CD14-positive monocyte (primary cell): ENCODE results near the gene KIF26B. TPM values are rescaled to one million over a fixed set of nuclear protein-coding genes. Genes with fewer than 3 reads are reported as not detected.

ENCODE experiments used
- DNase-seq, 3 donors: peaks; one replicate each; pipeline ENCODE4 v3.0.0-alpha.2; 2011 to 2022
- H2AFZ ChIP-seq: 2 replicates; pipeline ENCODE4 v1.6.0; 2012; ENCODE audit warnings: mild to moderate bottlenecking, low read depth, low read length, inconsistent platforms; ENCODE audit not compliant: insufficient read depth, poor library complexity, severe bottlenecking
- H3K27ac ChIP-seq, 2 donors: 1 replicate in 1 of 2; 2 replicates in 1 of 2; pipeline ENCODE4 v1.5.1; 2012 to 2013; ENCODE audit warnings: low read length in 2 of 2, control low read depth in 1 of 2, inconsistent platforms in 1 of 2, low read depth in 1 of 2, mild to moderate bottlenecking in 1 of 2
- H3K27me3 ChIP-seq, 2 donors: one replicate each; pipeline versions ENCODE4 v1.6.0 to v1.6.1; 2011 to 2013; ENCODE audit warnings: low read length in 2 of 2; ENCODE audit not compliant: control insufficient read depth in 2 of 2, insufficient read depth in 2 of 2
- H3K36me3 ChIP-seq, 2 donors: replicated peaks in 1 of 2; 1 replicate in 1 of 2; 2 replicates in 1 of 2; pipeline versions ENCODE4 v1.5.1 to v1.6.1; 2012 to 2013; ENCODE audit warnings: low read length in 2 of 2, control low read depth in 1 of 2, inconsistent platforms in 1 of 2, mild to moderate bottlenecking in 1 of 2; ENCODE audit not compliant: insufficient read depth in 2 of 2, control insufficient read depth in 1 of 2
- H3K4me1 ChIP-seq, 2 donors: 1 replicate in 1 of 2; 2 replicates in 1 of 2; pipeline versions ENCODE4 v1.5.1 to v1.6.1; 2012 to 2013; ENCODE audit warnings: low read length in 2 of 2, control low read depth in 1 of 2, inconsistent platforms in 1 of 2, mild to moderate bottlenecking in 1 of 2, moderate library complexity in 1 of 2; ENCODE audit not compliant: insufficient read depth in 2 of 2, control insufficient read depth in 1 of 2
- H3K4me2 ChIP-seq: replicated peaks from 2 replicates; pipeline ENCODE3; 2012; ENCODE audit warnings: low read length, moderate library complexity, mild to moderate bottlenecking; ENCODE audit not compliant: poor library complexity, severe bottlenecking; ENCODE audit errors: extremely low read depth
- H3K4me3 ChIP-seq, 3 experiments: fragments of 200-600 bp in 1 of 3; sonication (generic) in 1 of 3; replicated peaks in 1 of 3; 1 replicate in 2 of 3; 2 replicates in 1 of 3; pipeline ENCODE4 v1.5.1; 2011 to 2013; ENCODE audit warnings: low read length in 3 of 3, mild to moderate bottlenecking in 3 of 3, control low read depth in 2 of 3, low read depth in 2 of 3, inconsistent platforms in 1 of 3, moderate library complexity in 1 of 3
- H3K79me2 ChIP-seq: 2 replicates; pipeline ENCODE4 v1.6.0; 2012; ENCODE audit warnings: mild to moderate bottlenecking, control low read depth, inconsistent platforms, low read length, moderate library complexity; ENCODE audit not compliant: insufficient read depth
- H3K9ac ChIP-seq: 2 replicates; pipeline ENCODE4 v1.6.0; 2017; ENCODE audit warnings: low read length, mild to moderate bottlenecking; ENCODE audit not compliant: insufficient read depth, poor library complexity, severe bottlenecking
- H3K9me3 ChIP-seq, 2 donors: replicated peaks in 1 of 2; 1 replicate in 1 of 2; 2 replicates in 1 of 2; pipeline versions ENCODE4 v1.5.1 to v1.6.1; 2012 to 2013; ENCODE audit warnings: low read length in 2 of 2, control low read depth in 1 of 2; ENCODE audit not compliant: control insufficient read depth in 1 of 2, insufficient read depth in 1 of 2
- H4K20me1 ChIP-seq: 2 replicates; pipeline ENCODE4 v1.6.0; 2012; ENCODE audit warnings: mild to moderate bottlenecking, low read length, control low read depth, moderate library complexity; ENCODE audit not compliant: insufficient read depth
- H3K27ac Mint-ChIP-seq, 7 donors: one replicate each; pipeline ENCODE4 v1.8.0; 2020; ENCODE audit warnings: mild to moderate bottlenecking in 7 of 7, mixed read lengths in 7 of 7, moderate library complexity in 6 of 7, inconsistent platforms in 2 of 7
- H3K27me3 Mint-ChIP-seq, 3 donors: one replicate each; pipeline ENCODE4 v1.8.0; 2021 to 2022; ENCODE audit warnings: low read depth in 3 of 3, mild to moderate bottlenecking in 3 of 3, mixed read lengths in 3 of 3, moderate library complexity in 3 of 3, inconsistent platforms in 1 of 3
- H3K36me3 Mint-ChIP-seq, 2 donors: one replicate each; pipeline ENCODE4 v1.8.0; 2020; ENCODE audit warnings: mixed read lengths in 2 of 2, inconsistent platforms in 1 of 2, mild to moderate bottlenecking in 1 of 2
- H3K4me1 Mint-ChIP-seq: one replicate; pipeline ENCODE4 v1.8.0; 2020; ENCODE audit warnings: mild to moderate bottlenecking, mixed read lengths
- H3K4me3 Mint-ChIP-seq, 2 donors: one replicate each; pipeline ENCODE4 v1.8.0; 2020; ENCODE audit warnings: mild to moderate bottlenecking in 2 of 2, mixed read lengths in 2 of 2, moderate library complexity in 1 of 2
- H3K9me3 Mint-ChIP-seq, 7 donors: one replicate each; pipeline ENCODE4 v1.8.0; 2020 to 2022; ENCODE audit warnings: mixed read lengths in 7 of 7, mild to moderate bottlenecking in 6 of 7, moderate library complexity in 6 of 7, inconsistent platforms in 2 of 7
- CTCF ChIP-seq: fragments of 200-600 bp; IDR thresholded peaks from one replicate; pipeline ENCODE4 v1.8.0; 2022; ENCODE audit warnings: antibody characterized with exemption, mild to moderate bottlenecking
- WGBS: methylation state at CpG from one replicate; pipeline ENCODE4 v1.1.5; 2013; ENCODE audit warnings: missing lambda C conversion rate; ENCODE audit not compliant: insufficient coverage; 5-methylcytosine and 5-hydroxymethylcytosine counted together
- intact Hi-C, 2 donors: fragments of 100-400 bp; cut with micrococcal nuclease; formaldehyde crosslinking; loops; one replicate each; pipeline versions ENCODE4 v1.15.0 to v1.15.1; 2023
- polyA plus RNA-seq, 3 donors: library from polyadenylated mRNA; depleted of rRNA in 1 of 3; unstranded in 2 of 3; stranded (reverse) in 1 of 3; fragments of 300-500 nt in 2 of 3; fragments of >200 nt in 1 of 3; fragmentation: Illumina TruSeq in 2 of 3; gene quantifications; 1 replicate in 2 of 3; 2 replicates in 1 of 3; pipeline ENCODE4 v1.2.3, GENCODE V29; 2012 to 2021

KIF26B gene
- polyA plus RNA-seq, 3 donors, result 0.01 to 0.05 TPM; not detected in 1

DNA sequence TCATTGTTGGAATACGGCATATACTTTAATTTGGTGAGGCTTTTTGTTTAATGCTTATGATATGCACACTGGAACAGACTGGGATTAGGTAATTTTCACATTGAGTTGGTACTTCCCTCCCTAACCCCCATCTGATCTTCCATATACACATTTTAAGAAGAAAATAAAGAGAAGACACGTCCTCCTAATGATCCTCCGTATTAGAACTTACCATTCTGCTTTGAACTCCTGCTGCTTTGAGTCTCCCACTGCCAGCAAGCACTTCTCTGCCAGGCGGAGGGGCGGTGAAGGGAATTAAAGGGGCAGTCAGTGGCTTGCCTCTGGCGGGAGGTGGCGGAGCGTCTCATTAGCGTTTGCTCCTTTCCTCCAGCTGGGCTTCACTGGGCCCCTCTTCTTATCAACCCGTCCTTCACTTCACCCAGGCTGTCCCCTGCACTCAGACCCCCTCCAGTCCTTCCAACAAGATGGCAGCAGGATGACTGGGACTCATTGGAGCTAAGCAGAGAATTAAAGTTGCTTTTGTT is 433.4 kb downstream of the KIF26B start:
- Histone ChIP-seq H3K4me1 (peaks cover 5 to 9% of the 10 kb centered on the region in 2 donors), H3K79me2 (no peaks in the 10 kb centered on the region), H3K9me3 (no peaks in the 10 kb centered on the region), H2AFZ (no peak overlapping the region), H3K4me3 (no peak overlapping the region), H3K27me3 (no peaks in the 10 kb centered on the region), H3K9ac (no peak overlapping the region), H3K36me3 (no peaks in the 10 kb centered on the region), H3K4me2 (no peak overlapping the region), H3K27ac (no peak overlapping the region), H4K20me1 (no peaks in the 10 kb centered on the region)
- peaks cover 0 to 2% of the 10 kb centered on the region in 2 donors for H3K36me3 Mint-ChIP-seq
- 96% methylated on average over 6 of the region's 10 CpGs for WGBS
- no peak for DNase-seq
- H3K27ac Mint-ChIP-seq, result no peak overlapping the region
- H3K27me3 Mint-ChIP-seq, result peaks cover 0 to 3% (median 3%) of the 10 kb centered on the region in 3 donors
- peaks cover 10% of the 10 kb centered on the region for H3K4me1 Mint-ChIP-seq
- intact Hi-C loops, result no loop called here
- H3K4me3 Mint-ChIP-seq, result no peak overlapping the region
- peaks cover 0 to 2% (median 0%) of the 10 kb centered on the region in 7 donors for H3K9me3 Mint-ChIP-seq
- no peak for TF ChIP-seq CTCF

DNA sequence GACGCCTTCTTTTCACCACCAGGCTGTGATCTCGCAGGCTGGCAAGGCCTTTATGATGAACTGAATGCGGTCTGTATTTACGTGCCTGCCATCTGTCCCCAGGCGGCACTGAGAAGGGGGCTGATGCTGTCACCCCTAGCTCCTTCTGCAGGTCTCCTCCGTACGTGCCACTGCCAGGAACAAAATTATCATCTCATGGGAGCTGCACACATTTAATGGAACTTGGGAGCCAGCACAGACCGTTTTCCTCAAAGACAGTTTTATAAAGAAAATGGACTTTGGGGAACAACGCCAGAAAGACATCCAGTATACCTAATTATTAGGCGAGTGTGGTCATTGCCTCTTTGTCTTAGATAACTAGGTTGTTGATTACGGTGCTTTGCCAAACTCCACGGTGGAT is 434.5 kb downstream of the KIF26B start:
- WGBS, result 97% methylated on average over 11 of the region's 12 CpGs
- no peak overlapping the region for H3K4me3 ChIP-seq
- no peak overlapping the region for H3K27ac ChIP-seq
- no peak overlapping the region for H3K4me3 Mint-ChIP-seq
- no peak for DNase-seq
- peaks cover 0 to 3% (median 2%) of the 10 kb centered on the region in 3 donors for H3K27me3 Mint-ChIP-seq
- no peaks in the 10 kb centered on the region for H3K36me3 ChIP-seq
- H3K27me3 ChIP-seq, result no peaks in the 10 kb centered on the region
- TF ChIP-seq CTCF, result no peak
- no peaks in the 10 kb centered on the region for H4K20me1 ChIP-seq
- no peak overlapping the region for H3K9ac ChIP-seq
- H3K4me1 Mint-ChIP-seq, result no peaks in the 10 kb centered on the region
- H3K36me3 Mint-ChIP-seq, result no peaks in the 10 kb centered on the region
- intact Hi-C loops, result no loop called here
- H3K79me2 ChIP-seq, result no peaks in the 10 kb centered on the region
- H3K4me2 ChIP-seq, result no peak overlapping the region
- H3K4me1 ChIP-seq, result no peaks in the 10 kb centered on the region
- no peaks in the 10 kb centered on the region for H3K9me3 ChIP-seq
- H2AFZ ChIP-seq, result no peak overlapping the region
- no peak overlapping the region for H3K27ac Mint-ChIP-seq
- peaks cover 0 to 6% (median 0%) of the 10 kb centered on the region in 7 donors for H3K9me3 Mint-ChIP-seq
